ENCODE results near the gene FMNL2.
"Not testable (repeated sequence)": the region's sequence is repeated elsewhere in the genome, so short reads cannot be mapped to it uniquely, and the experiment has no call there.

The FMNL2 gene

DNA sequence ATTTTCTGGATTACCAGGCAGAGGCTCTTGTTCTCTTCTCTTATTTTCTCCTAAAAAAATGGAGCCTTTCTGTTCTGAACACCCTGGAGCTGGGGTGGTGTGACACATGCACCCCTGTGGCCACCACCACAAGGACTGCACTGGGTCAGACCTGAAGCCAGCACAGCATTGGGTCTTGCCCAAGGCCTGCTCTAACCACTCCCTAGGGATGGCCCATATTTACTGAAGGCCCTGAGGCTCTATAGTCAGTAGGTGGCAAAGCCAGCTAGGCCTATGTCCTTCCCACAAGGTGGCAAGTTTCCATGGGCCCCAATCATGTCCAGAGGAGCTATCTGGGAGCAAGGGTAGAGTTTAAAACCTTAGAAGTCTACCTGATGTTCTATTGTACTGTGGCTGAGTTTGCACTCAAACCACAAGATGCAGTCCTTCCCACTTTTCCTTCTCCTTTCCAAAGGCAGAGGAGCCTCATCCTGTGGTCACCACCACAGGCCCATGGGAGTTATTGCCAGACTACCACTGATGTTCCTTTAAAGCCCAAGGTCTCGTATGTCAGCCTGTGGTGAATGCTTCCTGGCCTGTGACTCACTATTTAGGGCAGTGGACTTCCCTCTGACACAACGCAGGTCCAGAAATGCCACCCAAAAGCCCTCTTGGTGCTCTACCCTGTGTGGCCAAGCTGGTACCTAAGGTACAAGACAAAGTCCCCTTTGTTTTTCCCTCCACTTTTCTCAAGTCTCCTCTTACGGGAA is 15.0 kb upstream of the FMNL2 start:
- no peaks in the 10 kb centered on the region for H3K36me3 ChIP-seq (ENCODE audit: control insufficient read depth, insufficient read depth, low read length)
- no peak for DNase-seq
- no peak overlapping the region for H3K27ac ChIP-seq (ENCODE audit: insufficient read depth, low read length, poor library complexity, severe bottlenecking)
- H3K4me3 ChIP-seq (ENCODE audit: insufficient read depth, low read depth, low read length, poor library complexity, severe bottlenecking): no peak overlapping the region
- no peaks in the 10 kb centered on the region for H3K27me3 ChIP-seq (replicated peaks; ENCODE audit: control insufficient read depth, insufficient read depth, low read length, poor library complexity, severe bottlenecking)
- no peaks in the 10 kb centered on the region for H3K4me1 ChIP-seq (ENCODE audit: control insufficient read depth, insufficient read depth, low read length, poor library complexity, severe bottlenecking)
- H3K9me3 ChIP-seq (ENCODE audit: control insufficient read depth, low read length): no peaks in the 10 kb centered on the region

DNA sequence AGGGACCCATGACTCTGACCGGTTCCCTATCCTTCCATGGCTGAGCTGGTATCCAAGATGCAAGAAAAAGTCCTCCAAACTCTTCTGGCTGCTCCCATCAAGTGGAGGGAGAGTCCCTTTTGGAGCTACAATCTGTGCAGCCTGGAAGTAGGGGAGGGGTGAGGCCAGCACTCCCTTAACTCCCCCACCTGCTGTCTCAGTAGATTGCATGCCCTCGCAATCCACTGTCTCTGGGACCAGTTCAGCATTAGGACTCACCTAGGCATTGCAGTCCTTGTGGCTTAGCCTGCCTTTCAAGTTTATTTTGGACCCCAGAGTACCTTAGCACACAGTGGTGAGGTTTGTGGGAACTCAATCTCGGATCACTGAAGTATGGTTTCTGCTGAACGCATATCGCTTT is 14.2 kb upstream of the FMNL2 start:
- Histone ChIP-seq H3K27ac (ENCODE audit: insufficient read depth, low read length, poor library complexity, severe bottlenecking) (no peak overlapping the region), H3K4me1 (ENCODE audit: control insufficient read depth, insufficient read depth, low read length, poor library complexity, severe bottlenecking) (no peaks in the 10 kb centered on the region), H3K9me3 (ENCODE audit: control insufficient read depth, low read length) (no peaks in the 10 kb centered on the region), H3K4me3 (ENCODE audit: insufficient read depth, low read depth, low read length, poor library complexity, severe bottlenecking) (no peak overlapping the region), H3K27me3 (replicated peaks; ENCODE audit: control insufficient read depth, insufficient read depth, low read length, poor library complexity, severe bottlenecking) (no peaks in the 10 kb centered on the region), H3K36me3 (ENCODE audit: control insufficient read depth, insufficient read depth, low read length) (no peaks in the 10 kb centered on the region)
- DNase-seq: no peak

- Histone ChIP-seq H3K4me1 (ENCODE audit: control insufficient read depth, insufficient read depth, low read length, poor library complexity, severe bottlenecking) (no peaks in the 10 kb centered on the region), H3K27me3 (replicated peaks; ENCODE audit: control insufficient read depth, insufficient read depth, low read length, poor library complexity, severe bottlenecking) (no peaks in the 10 kb centered on the region), H3K4me3 (ENCODE audit: insufficient read depth, low read depth, low read length, poor library complexity, severe bottlenecking) (no peak overlapping the region), H3K27ac (ENCODE audit: insufficient read depth, low read length, poor library complexity, severe bottlenecking) (no peak overlapping the region), H3K9me3 (ENCODE audit: control insufficient read depth, low read length) (no peaks in the 10 kb centered on the region), H3K36me3 (ENCODE audit: control insufficient read depth, insufficient read depth, low read length) (no peaks in the 10 kb centered on the region)
- DNase-seq: no peak
Observed at GRCh38 chr2:152322222-152322621, 12.8 kb upstream of the FMNL2 start.

- H3K27ac ChIP-seq (ENCODE audit: insufficient read depth, low read length, poor library complexity, severe bottlenecking); DNase-seq; H3K36me3 ChIP-seq (ENCODE audit: control insufficient read depth, insufficient read depth, low read length); H3K4me1 ChIP-seq (ENCODE audit: control insufficient read depth, insufficient read depth, low read length, poor library complexity, severe bottlenecking); H3K9me3 ChIP-seq (ENCODE audit: control insufficient read depth, low read length); H3K27me3 ChIP-seq (replicated peaks; ENCODE audit: control insufficient read depth, insufficient read depth, low read length, poor library complexity, severe bottlenecking); H3K4me3 ChIP-seq (ENCODE audit: insufficient read depth, low read depth, low read length, poor library complexity, severe bottlenecking): not testable (repeated sequence)
Observed at GRCh38 chr2:152325126-152325525, 9.8 kb upstream of the FMNL2 start.

DNA sequence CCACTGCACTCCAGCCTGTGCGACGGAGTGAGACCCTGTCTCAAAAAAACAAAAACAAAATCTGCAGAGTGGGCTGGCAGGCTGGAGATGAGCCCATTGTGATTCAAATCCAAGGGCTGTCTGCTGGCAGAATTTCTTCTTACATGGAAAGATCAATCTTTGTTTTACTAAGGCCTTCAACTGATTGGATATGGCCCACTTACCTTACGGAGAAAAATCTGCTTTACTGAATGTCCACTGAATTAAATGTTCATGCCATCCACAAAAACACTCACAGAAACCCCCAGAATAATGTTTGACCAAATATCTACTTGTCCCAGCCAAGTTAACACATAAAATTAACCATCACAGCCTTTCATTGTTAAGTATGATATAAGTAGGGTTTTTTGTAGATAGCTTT is 8.3 kb upstream of the FMNL2 start:
- Histone ChIP-seq H3K4me3 (ENCODE audit: insufficient read depth, low read depth, low read length, poor library complexity, severe bottlenecking) (no peak overlapping the region), H3K9me3 (ENCODE audit: control insufficient read depth, low read length) (no peaks in the 10 kb centered on the region), H3K27me3 (replicated peaks; ENCODE audit: control insufficient read depth, insufficient read depth, low read length, poor library complexity, severe bottlenecking) (no peaks in the 10 kb centered on the region), H3K36me3 (ENCODE audit: control insufficient read depth, insufficient read depth, low read length) (no peaks in the 10 kb centered on the region), H3K4me1 (ENCODE audit: control insufficient read depth, insufficient read depth, low read length, poor library complexity, severe bottlenecking) (no peaks in the 10 kb centered on the region), H3K27ac (ENCODE audit: insufficient read depth, low read length, poor library complexity, severe bottlenecking) (no peak overlapping the region)
- no peak for DNase-seq

GRCh38 chr2:152328013-152328412 is 7.0 kb upstream of the FMNL2 start:
- DNase-seq: no peak
- Histone ChIP-seq H3K36me3 (ENCODE audit: control insufficient read depth, insufficient read depth, low read length) (no peaks in the 10 kb centered on the region), H3K4me1 (ENCODE audit: control insufficient read depth, insufficient read depth, low read length, poor library complexity, severe bottlenecking) (no peaks in the 10 kb centered on the region), H3K27ac (ENCODE audit: insufficient read depth, low read length, poor library complexity, severe bottlenecking) (no peak overlapping the region), H3K9me3 (ENCODE audit: control insufficient read depth, low read length) (no peaks in the 10 kb centered on the region), H3K4me3 (ENCODE audit: insufficient read depth, low read depth, low read length, poor library complexity, severe bottlenecking) (no peak overlapping the region), H3K27me3 (replicated peaks; ENCODE audit: control insufficient read depth, insufficient read depth, low read length, poor library complexity, severe bottlenecking) (no peaks in the 10 kb centered on the region)

DNA sequence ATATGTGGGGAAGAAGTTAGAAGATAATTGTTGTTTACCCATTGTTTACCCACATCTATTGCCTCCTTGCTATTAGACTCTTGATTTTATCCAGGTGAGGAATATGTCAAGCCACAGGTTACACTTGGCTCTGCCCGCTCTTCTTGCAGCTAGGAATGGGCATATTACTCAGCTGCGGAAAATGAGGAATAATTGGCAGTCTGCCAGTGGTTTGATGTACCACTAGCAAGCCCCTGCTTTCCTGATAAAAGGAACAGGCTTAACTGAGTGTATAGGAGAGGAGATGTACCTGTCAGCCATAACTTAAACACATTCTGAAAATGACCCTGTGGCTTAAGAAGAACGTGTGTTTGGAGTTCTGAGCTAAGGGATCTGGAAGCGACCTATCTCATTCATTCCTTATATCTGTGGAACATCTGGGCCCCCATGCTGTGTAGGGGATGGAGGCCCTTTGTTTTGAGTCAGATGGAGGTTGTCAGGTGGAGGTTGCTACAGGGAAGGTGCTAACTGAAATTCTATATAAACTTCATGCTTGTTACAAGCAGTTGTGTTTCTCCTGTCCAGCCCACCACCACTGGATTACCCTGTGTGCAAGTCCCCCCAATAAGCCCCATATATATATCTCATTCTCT is 4.6 kb upstream of the FMNL2 start:
- no peaks in the 10 kb centered on the region for H3K9me3 ChIP-seq (ENCODE audit: control insufficient read depth, low read length)
- no peak for DNase-seq

DNA sequence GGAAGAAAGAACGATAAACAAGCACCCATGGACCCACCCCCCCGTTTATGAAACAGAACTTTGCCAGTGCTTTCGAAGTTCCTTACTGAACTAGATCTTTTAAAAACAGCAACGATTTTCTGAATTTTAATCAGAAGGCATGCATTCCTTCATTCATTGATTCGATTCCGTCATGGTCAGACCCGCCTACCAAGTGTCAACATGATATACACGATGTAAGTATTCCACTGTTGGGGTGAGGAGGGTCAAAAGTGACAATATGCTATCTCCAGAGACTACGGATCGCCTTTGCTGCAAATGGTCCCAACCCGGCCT is 316 bp upstream of the FMNL2 start:
- peaks cover 4% of the 10 kb centered on the region for H3K4me1 ChIP-seq (ENCODE audit: control insufficient read depth, insufficient read depth, low read length, poor library complexity, severe bottlenecking)
- peak overlapping the region; percentile 53 for H3K4me3 ChIP-seq (ENCODE audit: insufficient read depth, low read depth, low read length, poor library complexity, severe bottlenecking)
- H3K9me3 ChIP-seq (ENCODE audit: control insufficient read depth, low read length): no peaks in the 10 kb centered on the region
- H3K27ac ChIP-seq (ENCODE audit: insufficient read depth, low read length, poor library complexity, severe bottlenecking): no peak overlapping the region
- no peak for DNase-seq
- peaks cover 17% of the 10 kb centered on the region for H3K27me3 ChIP-seq (replicated peaks; ENCODE audit: control insufficient read depth, insufficient read depth, low read length, poor library complexity, severe bottlenecking)
- no peaks in the 10 kb centered on the region for H3K36me3 ChIP-seq (ENCODE audit: control insufficient read depth, insufficient read depth, low read length)

More for the DNA sequence above, 4.6 kb upstream of the FMNL2 start:
- Histone ChIP-seq H3K27ac (ENCODE audit: insufficient read depth, low read length, poor library complexity, severe bottlenecking) (no peak overlapping the region), H3K4me1 (ENCODE audit: control insufficient read depth, insufficient read depth, low read length, poor library complexity, severe bottlenecking) (no peaks in the 10 kb centered on the region), H3K36me3 (ENCODE audit: control insufficient read depth, insufficient read depth, low read length) (no peaks in the 10 kb centered on the region), H3K4me3 (ENCODE audit: insufficient read depth, low read depth, low read length, poor library complexity, severe bottlenecking) (no peak overlapping the region), H3K27me3 (replicated peaks; ENCODE audit: control insufficient read depth, insufficient read depth, low read length, poor library complexity, severe bottlenecking) (peaks cover 8% of the 10 kb centered on the region)

- Histone ChIP-seq H3K27ac (ENCODE audit: insufficient read depth, low read length, poor library complexity, severe bottlenecking) (no peak overlapping the region), H3K27me3 (replicated peaks; ENCODE audit: control insufficient read depth, insufficient read depth, low read length, poor library complexity, severe bottlenecking) (peaks cover 17% of the 10 kb centered on the region), H3K4me3 (ENCODE audit: insufficient read depth, low read depth, low read length, poor library complexity, severe bottlenecking) (peak overlapping the region; percentile 40), H3K9me3 (ENCODE audit: control insufficient read depth, low read length) (no peaks in the 10 kb centered on the region), H3K4me1 (ENCODE audit: control insufficient read depth, insufficient read depth, low read length, poor library complexity, severe bottlenecking) (peaks cover 4% of the 10 kb centered on the region), H3K36me3 (ENCODE audit: control insufficient read depth, insufficient read depth, low read length) (no peaks in the 10 kb centered on the region)
- DNase-seq: no peak
Observed at GRCh38 chr2:152335726-152336118, 748 bp downstream of the FMNL2 start.

GRCh38 chr2:152336119-152336853 is 1.3 kb downstream of the FMNL2 start:
- Histone ChIP-seq H3K27me3 (replicated peaks; ENCODE audit: control insufficient read depth, insufficient read depth, low read length, poor library complexity, severe bottlenecking) (peaks cover 17% of the 10 kb centered on the region), H3K4me3 (ENCODE audit: insufficient read depth, low read depth, low read length, poor library complexity, severe bottlenecking) (peak overlapping the region; percentile 40), H3K27ac (ENCODE audit: insufficient read depth, low read length, poor library complexity, severe bottlenecking) (no peak overlapping the region), H3K9me3 (ENCODE audit: control insufficient read depth, low read length) (no peaks in the 10 kb centered on the region), H3K36me3 (ENCODE audit: control insufficient read depth, insufficient read depth, low read length) (no peaks in the 10 kb centered on the region), H3K4me1 (ENCODE audit: control insufficient read depth, insufficient read depth, low read length, poor library complexity, severe bottlenecking) (peaks cover 4% of the 10 kb centered on the region)
- no peak for DNase-seq

All from effector memory CD4-positive, alpha-beta T cell (primary cell).